Mucosa of descending colon (tissue), 3 donors: Measurements from ENCODE around the gene SPSB1. TPM values are rescaled to one million over a fixed set of nuclear protein-coding genes. Genes with fewer than 3 reads are reported as not detected.

ENCODE experiments used
- ATAC-seq: fragments of 200-7000 bp; cut with Tn5 transposase; one replicate; pipeline ENCODE4 v1.9.1; 2020; ENCODE audit warnings: mild to moderate bottlenecking, moderate library complexity
- DNase-seq, 3 donors: peaks; one replicate each; pipeline ENCODE4 v3.0.0-alpha.2; 2020
- H3K36me3 ChIP-seq: fragments of 200-600 bp; one replicate; pipeline ENCODE4 v1.8.0; 2021; ENCODE audit warnings: low read depth, mild to moderate bottlenecking
- H3K4me1 ChIP-seq: fragments of 200-600 bp; one replicate; pipeline ENCODE4 v1.8.0; 2021; ENCODE audit warnings: low read depth, mild to moderate bottlenecking
- H3K4me3 ChIP-seq: fragments of 200-600 bp; one replicate; pipeline ENCODE4 v1.8.0; 2021; ENCODE audit warnings: mild to moderate bottlenecking
- H3K9me3 ChIP-seq: fragments of 200-600 bp; one replicate; pipeline ENCODE4 v1.8.0; 2021; ENCODE audit warnings: mild to moderate bottlenecking
- intact Hi-C, 2 donors: fragments of 100-400 bp; cut with DNase I in 1 of 2; cut with micrococcal nuclease in 1 of 2; formaldehyde crosslinking; loops; one replicate each; pipeline versions ENCODE4 v1.11.0 to v1.11.1; 2022; cut with DNase I, micrococcal nuclease
- total RNA-seq, 3 donors: library from RNA; stranded (reverse); fragmentation: NEBNext Ultra II Directional in 2 of 3; extraction: Animal tissue kit (Norgen Biotek cat#: 25700) in 2 of 3; gene quantifications; one replicate each; pipeline versions ENCODE4 v1.2.1 to v1.2.4, GENCODE V29; 2021 to 2023
- TF ChIP-seq, protein P1 (sequence below): fragments of 200-600 bp; IDR thresholded peaks from one replicate; pipeline ENCODE4 v1.8.0; 2022; ENCODE audit warnings: antibody characterized with exemption, mild to moderate bottlenecking
- donor health status: DM: no; HTN: no; CAD: no; lungs with moderate emphysema.
- donor health status: DM: no; HTN: no; CAD: no.
- donor health status: DM: no; HTN: yes; CAD: no.

Gene SPSB1
- total RNA-seq, 3 donors from 2014 or later = 22.1 to 35.5 (median 26.1) TPM

DNA sequence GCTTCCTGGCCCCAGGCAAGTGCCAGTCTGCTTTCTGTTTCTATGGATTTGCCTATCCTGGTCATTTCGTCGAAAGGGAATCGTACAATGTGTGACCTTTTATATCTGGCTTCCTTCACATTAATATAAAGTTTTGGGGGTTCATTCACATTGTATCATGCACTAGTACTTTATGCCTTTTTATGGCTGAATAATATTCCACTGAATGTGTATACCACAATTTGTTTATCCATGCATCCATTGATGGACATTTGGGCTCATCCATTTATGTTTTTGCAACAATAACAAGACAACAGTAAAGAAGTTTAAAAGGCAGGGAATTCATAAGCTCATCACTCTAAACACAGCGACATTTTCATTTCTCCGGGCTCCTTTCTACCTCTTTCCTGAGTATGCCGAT is 50.6 kb downstream of the SPSB1 start:
- Histone ChIP-seq H3K36me3 (no peaks in the 10 kb centered on the region), H3K9me3 (no peaks in the 10 kb centered on the region), H3K4me3 (no peak overlapping the region), H3K4me1 (peaks cover 8% of the 10 kb centered on the region)
- ATAC-seq (no peak), DNase-seq (no peak)
- intact Hi-C loops = no loop called here
- TF ChIP-seq, protein P1, sequence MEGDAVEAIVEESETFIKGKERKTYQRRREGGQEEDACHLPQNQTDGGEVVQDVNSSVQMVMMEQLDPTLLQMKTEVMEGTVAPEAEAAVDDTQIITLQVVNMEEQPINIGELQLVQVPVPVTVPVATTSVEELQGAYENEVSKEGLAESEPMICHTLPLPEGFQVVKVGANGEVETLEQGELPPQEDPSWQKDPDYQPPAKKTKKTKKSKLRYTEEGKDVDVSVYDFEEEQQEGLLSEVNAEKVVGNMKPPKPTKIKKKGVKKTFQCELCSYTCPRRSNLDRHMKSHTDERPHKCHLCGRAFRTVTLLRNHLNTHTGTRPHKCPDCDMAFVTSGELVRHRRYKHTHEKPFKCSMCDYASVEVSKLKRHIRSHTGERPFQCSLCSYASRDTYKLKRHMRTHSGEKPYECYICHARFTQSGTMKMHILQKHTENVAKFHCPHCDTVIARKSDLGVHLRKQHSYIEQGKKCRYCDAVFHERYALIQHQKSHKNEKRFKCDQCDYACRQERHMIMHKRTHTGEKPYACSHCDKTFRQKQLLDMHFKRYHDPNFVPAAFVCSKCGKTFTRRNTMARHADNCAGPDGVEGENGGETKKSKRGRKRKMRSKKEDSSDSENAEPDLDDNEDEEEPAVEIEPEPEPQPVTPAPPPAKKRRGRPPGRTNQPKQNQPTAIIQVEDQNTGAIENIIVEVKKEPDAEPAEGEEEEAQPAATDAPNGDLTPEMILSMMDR = no peak

DNA sequence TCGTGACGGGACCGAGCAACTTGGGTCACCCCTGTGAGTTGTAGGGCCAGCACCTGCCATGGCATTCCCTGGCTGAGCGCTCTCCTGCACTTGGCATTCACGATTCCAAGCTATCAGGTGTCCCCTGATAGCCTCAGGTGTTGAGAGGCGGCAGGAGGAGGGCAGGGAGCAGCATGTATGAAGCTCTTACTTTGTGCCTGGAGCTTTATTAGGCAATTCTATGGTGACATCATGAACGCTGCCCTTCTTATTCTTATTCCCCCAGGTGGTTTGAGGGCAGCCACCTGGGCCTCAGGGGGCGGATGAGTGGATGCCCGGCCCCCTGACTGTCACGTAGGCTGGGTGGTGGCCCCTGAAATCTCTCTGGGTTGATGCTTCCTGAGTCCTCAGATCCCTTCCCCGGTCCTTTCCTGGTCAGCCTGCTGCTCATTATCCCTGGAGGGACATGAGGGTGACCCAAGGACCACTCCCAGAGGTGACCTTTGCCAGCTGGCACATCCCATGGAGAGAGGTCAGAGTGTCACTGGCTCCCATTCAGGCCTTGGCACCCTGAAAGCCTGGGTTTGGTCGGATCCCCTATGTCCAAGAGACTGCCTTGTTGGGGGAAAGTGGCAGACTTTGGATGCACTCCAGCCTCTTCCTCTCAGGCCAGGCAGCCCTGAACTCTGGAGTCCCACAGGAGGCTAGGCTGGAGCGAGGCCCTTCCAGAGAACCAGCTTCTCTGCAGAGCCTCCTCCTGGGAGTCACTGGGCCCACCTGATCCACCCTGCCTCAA is 51.9 kb downstream of the SPSB1 start:
- intact Hi-C loops = no loop called here
- Histone ChIP-seq H3K36me3 (no peaks in the 10 kb centered on the region), H3K4me3 (no peak overlapping the region), H3K4me1 (no peaks in the 10 kb centered on the region), H3K9me3 (no peaks in the 10 kb centered on the region)
- TF ChIP-seq, protein P1 = no peak
- ATAC-seq (no peak), DNase-seq (no peak)

DNA sequence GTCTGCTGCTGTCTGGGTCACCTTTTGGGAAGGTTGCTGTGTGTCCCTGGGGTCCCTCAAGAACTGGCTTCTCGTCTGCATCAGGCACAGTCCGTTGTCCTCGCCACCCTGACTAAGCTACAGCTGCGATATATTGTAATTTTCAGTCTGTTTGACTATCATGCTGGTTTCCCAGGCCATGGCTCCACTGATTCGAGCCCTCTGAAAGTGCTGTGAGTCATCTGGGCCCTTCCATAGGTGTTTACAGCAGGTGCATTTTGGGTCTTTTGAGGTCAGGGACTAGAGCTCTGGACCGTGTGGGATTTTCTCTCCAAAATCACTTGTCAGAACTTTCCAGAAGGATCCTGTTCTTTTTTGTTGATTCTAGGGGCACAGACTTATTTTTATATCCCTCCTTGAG is 52.8 kb downstream of the SPSB1 start:
- H3K36me3 ChIP-seq = no peaks in the 10 kb centered on the region
- no peak overlapping the region for H3K4me3 ChIP-seq
- intact Hi-C loops = no loop called here
- TF ChIP-seq, protein P1 = no peak
- peaks cover 7% of the 10 kb centered on the region for H3K4me1 ChIP-seq
- H3K9me3 ChIP-seq = no peaks in the 10 kb centered on the region
- ATAC-seq (no peak), DNase-seq (no peak)

DNA sequence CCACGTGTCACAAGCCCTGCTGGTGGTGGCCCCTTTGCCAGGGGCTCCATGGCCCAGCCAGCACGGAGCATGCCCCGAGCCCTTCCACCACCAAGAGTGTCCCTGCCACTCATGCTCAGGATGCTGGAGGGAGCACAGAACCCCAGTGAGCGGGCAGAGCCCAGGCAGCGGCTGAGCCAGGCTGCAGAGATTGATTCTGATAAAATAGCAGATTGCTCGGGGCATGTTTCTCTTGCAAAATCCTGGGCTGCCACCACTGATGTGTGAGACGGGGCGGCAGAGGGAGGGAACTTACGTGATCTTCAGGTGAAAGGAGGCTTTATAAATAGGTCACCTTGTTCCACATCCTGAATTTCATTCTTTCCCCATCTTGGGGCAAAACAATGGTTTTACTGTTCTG is 53.2 kb downstream of the SPSB1 start:
- intact Hi-C loops = no loop called here
- Histone ChIP-seq H3K4me3 (no peak overlapping the region), H3K36me3 (no peaks in the 10 kb centered on the region), H3K4me1 (peaks cover 7% of the 10 kb centered on the region), H3K9me3 (no peaks in the 10 kb centered on the region)
- DNase-seq (no peak), ATAC-seq (no peak)
- TF ChIP-seq, protein P1 = no peak

DNA sequence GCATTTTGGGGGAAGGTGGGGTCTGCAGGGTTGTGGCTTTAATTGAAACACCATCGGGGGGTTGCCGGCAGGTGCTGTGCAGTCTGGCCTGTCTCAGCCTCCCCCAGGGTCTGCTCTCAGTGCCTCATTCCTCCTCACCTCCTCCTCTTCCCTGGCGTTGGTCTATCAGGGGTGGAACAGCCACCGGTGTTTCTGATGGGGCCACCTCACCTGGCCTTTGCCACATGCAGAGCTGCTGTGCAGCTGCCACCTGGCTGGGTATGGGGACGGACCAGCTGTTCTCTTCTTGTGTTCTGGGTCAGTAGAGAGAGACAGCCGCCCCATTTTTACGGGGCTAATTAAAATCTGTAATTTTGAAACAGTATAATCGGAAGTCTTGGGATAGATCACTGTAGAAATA is 53.9 kb downstream of the SPSB1 start:
- no peak for DNase-seq

More for the DNA sequence above, 53.9 kb downstream of the SPSB1 start:
- H3K9me3 ChIP-seq = no peaks in the 10 kb centered on the region
- H3K36me3 ChIP-seq = no peaks in the 10 kb centered on the region
- TF ChIP-seq, protein P1 = no peak
- intact Hi-C loops = no loop called here
- ATAC-seq = peak; percentile 12
- H3K4me3 ChIP-seq = no peak overlapping the region
- peaks cover 7% of the 10 kb centered on the region for H3K4me1 ChIP-seq
